ENCODE measurements around the gene DNAAF1.

DNA sequence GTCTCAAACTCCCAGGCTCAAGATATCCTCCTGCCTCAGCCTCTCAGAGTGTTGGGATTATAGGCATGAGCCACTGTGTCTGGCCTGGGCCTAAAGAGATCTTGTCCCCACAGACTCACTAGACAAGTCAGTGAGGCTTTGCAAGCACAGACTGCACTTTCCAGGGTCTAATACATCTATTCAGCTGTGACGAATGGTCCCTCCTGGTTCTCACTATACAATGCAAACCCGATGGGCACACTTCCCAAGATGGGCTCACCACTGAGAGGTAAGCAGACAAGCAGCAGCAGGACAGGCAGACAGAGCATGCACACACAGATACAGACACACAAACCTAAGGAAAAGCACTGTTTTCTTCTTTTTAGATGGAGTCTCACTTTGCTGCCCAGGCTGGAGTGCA is 37.2 kb upstream of the DNAAF1 start:
- TF ChIP-seq, protein P1, sequence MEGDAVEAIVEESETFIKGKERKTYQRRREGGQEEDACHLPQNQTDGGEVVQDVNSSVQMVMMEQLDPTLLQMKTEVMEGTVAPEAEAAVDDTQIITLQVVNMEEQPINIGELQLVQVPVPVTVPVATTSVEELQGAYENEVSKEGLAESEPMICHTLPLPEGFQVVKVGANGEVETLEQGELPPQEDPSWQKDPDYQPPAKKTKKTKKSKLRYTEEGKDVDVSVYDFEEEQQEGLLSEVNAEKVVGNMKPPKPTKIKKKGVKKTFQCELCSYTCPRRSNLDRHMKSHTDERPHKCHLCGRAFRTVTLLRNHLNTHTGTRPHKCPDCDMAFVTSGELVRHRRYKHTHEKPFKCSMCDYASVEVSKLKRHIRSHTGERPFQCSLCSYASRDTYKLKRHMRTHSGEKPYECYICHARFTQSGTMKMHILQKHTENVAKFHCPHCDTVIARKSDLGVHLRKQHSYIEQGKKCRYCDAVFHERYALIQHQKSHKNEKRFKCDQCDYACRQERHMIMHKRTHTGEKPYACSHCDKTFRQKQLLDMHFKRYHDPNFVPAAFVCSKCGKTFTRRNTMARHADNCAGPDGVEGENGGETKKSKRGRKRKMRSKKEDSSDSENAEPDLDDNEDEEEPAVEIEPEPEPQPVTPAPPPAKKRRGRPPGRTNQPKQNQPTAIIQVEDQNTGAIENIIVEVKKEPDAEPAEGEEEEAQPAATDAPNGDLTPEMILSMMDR (IDR thresholded peaks at IDR 0.05; ENCODE audit: extremely low read depth in 1 of 2, insufficient read depth in 1 of 2, low read depth in 1 of 2, low read length in 2 of 2), result no peak
- TF ChIP-seq EZH2 (IDR thresholded peaks at IDR 0.05; ENCODE audit: borderline replicate concordance, low read depth, low read length, severe bottlenecking) (no peak), POLR2AphosphoS5 (IDR thresholded peaks at IDR 0.05; ENCODE audit: insufficient read depth, low read depth, low read length) (no peak)
